ENCODE results near the gene AHCY. TPM values are rescaled to one million over a fixed set of nuclear protein-coding genes. Genes with fewer than 3 reads are reported as not detected.
"Not testable (repeated sequence)": the region's sequence is repeated elsewhere in the genome, so short reads cannot be mapped to it uniquely, and the experiment has no call there.

The AHCY gene
- polyA plus RNA-seq, 1 donor, result 161 TPM

DNA sequence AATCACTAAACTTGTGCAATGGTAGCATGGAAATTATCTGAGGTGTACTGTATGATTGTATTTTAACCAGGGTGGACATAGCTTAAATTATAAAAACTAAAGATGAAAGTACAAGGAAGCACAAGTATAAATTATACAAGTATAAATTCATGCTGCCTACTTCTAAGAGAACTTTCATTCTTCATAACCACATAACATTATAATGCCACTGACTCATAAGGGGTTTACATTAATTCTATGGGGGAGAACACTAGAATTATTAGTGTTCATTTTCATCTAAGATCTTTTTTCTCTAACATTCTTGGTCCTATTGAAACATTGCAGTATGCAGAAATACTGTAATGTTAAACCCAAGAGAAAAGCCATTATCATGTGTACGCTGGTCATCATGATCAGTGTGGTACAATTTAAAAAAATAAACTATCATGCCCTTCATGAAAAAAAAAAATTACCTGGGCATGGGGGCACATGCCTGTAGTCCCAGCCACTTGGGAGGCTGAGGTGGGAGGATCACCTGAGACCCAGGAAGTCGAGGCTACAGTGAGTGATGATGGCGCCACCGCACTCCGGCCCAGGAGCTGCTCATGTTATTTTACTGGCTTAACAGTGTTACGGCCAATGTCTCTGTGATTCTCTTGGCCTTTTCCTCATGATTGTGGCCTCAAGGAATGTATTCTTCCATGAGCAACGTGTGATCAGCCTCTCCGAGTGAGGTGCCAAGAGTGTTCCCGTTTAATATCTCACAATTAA, 25.9 kb upstream of the AHCY start:
- no peaks in the 10 kb centered on the region for H3K27me3 ChIP-seq (ENCODE audit: control insufficient read depth, insufficient read depth, low read length)
- H3K4me1 ChIP-seq (ENCODE audit: control insufficient read depth, insufficient read depth, low read length), result peaks cover 18% of the 10 kb centered on the region
- 100% methylated on average over 2 of the region's 9 CpGs for WGBS (ENCODE audit: insufficient coverage, low lambda C conversion rate)
- no peaks in the 10 kb centered on the region for H3K36me3 ChIP-seq (ENCODE audit: control insufficient read depth, insufficient read depth, low read length)
- DNase-seq, result no peak
- H3K4me3 ChIP-seq (ENCODE audit: low read length), result no peak overlapping the region
- no peaks in the 10 kb centered on the region for H3K9me3 ChIP-seq (ENCODE audit: control insufficient read depth, low read depth, low read length)
- no peak overlapping the region for H3K27ac ChIP-seq (ENCODE audit: low read length)

DNA sequence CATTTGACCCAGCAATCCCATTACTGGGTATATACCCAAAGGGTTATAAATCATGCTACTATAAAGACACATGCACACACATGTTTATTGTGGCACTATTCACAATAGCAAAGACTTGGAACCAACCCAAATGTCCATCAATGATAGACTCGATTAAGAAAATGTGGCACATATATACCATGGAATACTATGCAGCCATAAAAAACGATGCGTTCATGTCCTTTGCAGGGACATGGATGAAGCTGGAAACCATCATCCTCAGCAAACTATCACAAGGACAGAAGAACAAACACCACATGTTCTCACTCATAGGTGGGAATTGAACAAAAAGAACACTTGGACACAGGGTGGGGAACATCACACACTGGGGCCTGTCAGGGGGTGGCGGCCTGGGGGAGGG, 25.1 kb upstream of the AHCY start:
- H3K27me3 ChIP-seq (ENCODE audit: control insufficient read depth, insufficient read depth, low read length); H3K27ac ChIP-seq (ENCODE audit: low read length); H3K9me3 ChIP-seq (ENCODE audit: control insufficient read depth, low read depth, low read length); DNase-seq; H3K36me3 ChIP-seq (ENCODE audit: control insufficient read depth, insufficient read depth, low read length); H3K4me3 ChIP-seq (ENCODE audit: low read length): not testable (repeated sequence)
- peaks cover 14% of the 10 kb centered on the region for H3K4me1 ChIP-seq (ENCODE audit: control insufficient read depth, insufficient read depth, low read length)
- no CpG with 5 or more reads among the region's 4 CpGs for WGBS (ENCODE audit: insufficient coverage, low lambda C conversion rate)

DNA sequence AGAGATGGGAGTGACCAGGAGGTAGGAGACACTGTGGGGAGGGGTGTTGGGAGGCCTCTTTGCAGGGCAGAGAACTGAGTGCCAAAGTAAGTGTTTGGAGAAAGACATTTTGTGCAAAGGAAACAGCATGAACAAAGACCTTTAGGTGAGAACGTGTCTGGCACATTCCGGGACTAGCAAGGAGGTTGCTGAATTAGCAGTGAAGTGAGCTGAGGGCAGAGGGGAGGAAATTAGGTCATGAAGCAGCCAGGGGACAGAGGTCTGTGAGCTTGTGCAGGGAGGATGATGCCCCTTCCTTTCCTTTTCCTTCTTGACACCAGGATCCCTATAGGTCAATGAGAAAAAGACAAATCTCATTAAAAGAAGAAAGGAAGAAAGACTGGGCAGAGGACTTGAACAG, 21.4 kb upstream of the AHCY start:
- no peaks in the 10 kb centered on the region for H3K36me3 ChIP-seq (ENCODE audit: control insufficient read depth, insufficient read depth, low read length)
- no peak for DNase-seq
- no peaks in the 10 kb centered on the region for H3K27me3 ChIP-seq (ENCODE audit: control insufficient read depth, insufficient read depth, low read length)
- WGBS (ENCODE audit: insufficient coverage, low lambda C conversion rate), result 27% methylated on average over 2 of the region's 2 CpGs
- no peaks in the 10 kb centered on the region for H3K9me3 ChIP-seq (ENCODE audit: control insufficient read depth, low read depth, low read length)
- no peak overlapping the region for H3K27ac ChIP-seq (ENCODE audit: low read length)
- H3K4me1 ChIP-seq (ENCODE audit: control insufficient read depth, insufficient read depth, low read length), result peaks cover 3% of the 10 kb centered on the region
- H3K4me3 ChIP-seq (ENCODE audit: low read length), result no peak overlapping the region

GRCh38 chr20:34322267-34323105, 19.3 kb upstream of the AHCY start:
- 100% methylated on average over 1 of the region's 9 CpGs for WGBS (ENCODE audit: insufficient coverage, low lambda C conversion rate)
- Histone ChIP-seq H3K27me3 (ENCODE audit: control insufficient read depth, insufficient read depth, low read length) (no peaks in the 10 kb centered on the region), H3K27ac (ENCODE audit: low read length) (no peak overlapping the region), H3K4me3 (ENCODE audit: low read length) (no peak overlapping the region), H3K9me3 (ENCODE audit: control insufficient read depth, low read depth, low read length) (no peaks in the 10 kb centered on the region), H3K36me3 (ENCODE audit: control insufficient read depth, insufficient read depth, low read length) (no peaks in the 10 kb centered on the region), H3K4me1 (ENCODE audit: control insufficient read depth, insufficient read depth, low read length) (peaks cover 3% of the 10 kb centered on the region)
- DNase-seq, result no peak

GRCh38 chr20:34320861-34321260, 17.7 kb upstream of the AHCY start:
- H3K27ac ChIP-seq (ENCODE audit: low read length), result no peak overlapping the region
- H3K27me3 ChIP-seq (ENCODE audit: control insufficient read depth, insufficient read depth, low read length), result no peaks in the 10 kb centered on the region
- no CpG with 5 or more reads among the region's 3 CpGs for WGBS (ENCODE audit: insufficient coverage, low lambda C conversion rate)
- no peaks in the 10 kb centered on the region for H3K9me3 ChIP-seq (ENCODE audit: control insufficient read depth, low read depth, low read length)
- no peak overlapping the region for H3K4me3 ChIP-seq (ENCODE audit: low read length)
- DNase-seq, result no peak
- no peaks in the 10 kb centered on the region for H3K36me3 ChIP-seq (ENCODE audit: control insufficient read depth, insufficient read depth, low read length)
- peaks cover 3% of the 10 kb centered on the region for H3K4me1 ChIP-seq (ENCODE audit: control insufficient read depth, insufficient read depth, low read length)

DNA sequence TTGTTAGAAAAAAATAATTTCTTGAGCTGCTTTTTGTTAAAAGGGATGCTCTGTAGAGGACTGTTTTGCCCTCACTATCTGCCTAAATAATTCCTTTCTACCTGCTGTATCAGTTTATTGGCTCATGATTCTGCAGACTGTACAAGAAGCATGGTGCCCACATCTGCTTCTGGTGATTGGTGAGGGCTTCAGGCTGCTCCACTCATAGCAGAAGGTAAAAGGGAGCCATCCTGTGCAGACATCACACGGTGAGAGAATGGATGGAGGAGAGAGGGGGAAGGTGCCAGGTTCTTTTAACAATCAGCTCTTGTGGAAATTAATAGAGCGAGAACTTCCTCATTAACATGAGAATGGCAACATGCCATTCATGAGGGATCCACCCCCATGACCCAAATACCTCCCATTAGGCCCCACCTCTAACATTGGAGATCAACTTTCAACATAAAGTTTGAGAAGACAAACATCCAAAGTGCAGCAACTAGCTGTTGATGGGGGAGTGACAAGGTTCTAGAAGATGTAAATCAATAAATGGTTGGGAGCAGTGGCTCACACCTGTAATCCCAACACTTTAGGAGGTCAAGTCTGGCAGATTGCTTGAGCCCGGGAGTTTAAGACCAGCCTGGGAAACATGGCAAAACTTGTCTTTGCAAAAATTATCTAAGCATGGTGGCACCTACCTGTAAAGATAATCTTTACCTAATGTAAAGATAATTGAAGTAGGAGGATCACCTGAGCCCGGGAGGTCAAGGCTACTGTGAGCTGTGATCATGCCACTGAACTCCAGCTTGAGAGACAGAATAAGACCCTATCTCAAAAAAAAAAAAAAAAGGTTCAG, 15.7 kb upstream of the AHCY start:
- H3K4me1 ChIP-seq (ENCODE audit: control insufficient read depth, insufficient read depth, low read length), result no peaks in the 10 kb centered on the region
- H3K9me3 ChIP-seq (ENCODE audit: control insufficient read depth, low read depth, low read length), result no peaks in the 10 kb centered on the region
- H3K4me3 ChIP-seq (ENCODE audit: low read length), result no peak overlapping the region
- H3K27me3 ChIP-seq (ENCODE audit: control insufficient read depth, insufficient read depth, low read length), result no peaks in the 10 kb centered on the region
- H3K27ac ChIP-seq (ENCODE audit: low read length), result no peak overlapping the region
- DNase-seq, result no peak
- no CpG with 5 or more reads among the region's 4 CpGs for WGBS (ENCODE audit: insufficient coverage, low lambda C conversion rate)
- no peaks in the 10 kb centered on the region for H3K36me3 ChIP-seq (ENCODE audit: control insufficient read depth, insufficient read depth, low read length)

- DNase-seq, result no peak
- no peak overlapping the region for H3K27ac ChIP-seq (ENCODE audit: low read length)
- no CpG with 5 or more reads among the region's 6 CpGs for WGBS (ENCODE audit: insufficient coverage, low lambda C conversion rate)
- H3K4me3 ChIP-seq (ENCODE audit: low read length), result no peak overlapping the region
- H3K4me1 ChIP-seq (ENCODE audit: control insufficient read depth, insufficient read depth, low read length), result peaks cover 11% of the 10 kb centered on the region
- no peaks in the 10 kb centered on the region for H3K9me3 ChIP-seq (ENCODE audit: control insufficient read depth, low read depth, low read length)
- H3K36me3 ChIP-seq (ENCODE audit: control insufficient read depth, insufficient read depth, low read length), result no peaks in the 10 kb centered on the region
- H3K27me3 ChIP-seq (ENCODE audit: control insufficient read depth, insufficient read depth, low read length), result peaks cover 4% of the 10 kb centered on the region
Measured at GRCh38 chr20:34316196-34316814, 13.2 kb upstream of the AHCY start.

DNA sequence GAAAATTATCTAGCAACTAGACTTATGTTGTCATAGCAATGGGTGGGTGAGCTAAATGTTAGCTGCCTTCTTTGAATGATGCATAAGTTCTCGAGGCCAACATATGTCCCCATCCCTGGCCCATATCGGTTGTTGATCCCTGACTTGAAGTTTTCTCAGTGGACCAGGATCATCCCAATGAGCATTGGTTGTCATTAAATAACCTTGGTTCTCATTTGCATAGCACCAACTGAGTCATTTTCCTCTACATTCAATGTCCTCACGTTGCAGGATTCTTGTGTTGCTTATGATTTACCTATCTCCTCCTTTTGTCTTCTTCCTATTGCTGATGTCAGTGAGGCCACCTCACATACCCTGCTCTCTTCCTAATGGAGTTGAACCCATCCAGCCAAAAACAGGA, 12.1 kb upstream of the AHCY start:
- H3K4me3 ChIP-seq (ENCODE audit: low read length), result no peak overlapping the region
- no peak overlapping the region for H3K27ac ChIP-seq (ENCODE audit: low read length)
- H3K4me1 ChIP-seq (ENCODE audit: control insufficient read depth, insufficient read depth, low read length), result peaks cover 22% of the 10 kb centered on the region
- peaks cover 4% of the 10 kb centered on the region for H3K27me3 ChIP-seq (ENCODE audit: control insufficient read depth, insufficient read depth, low read length)
- no peaks in the 10 kb centered on the region for H3K9me3 ChIP-seq (ENCODE audit: control insufficient read depth, low read depth, low read length)
- no CpG with 5 or more reads among the region's 3 CpGs for WGBS (ENCODE audit: insufficient coverage, low lambda C conversion rate)
- H3K36me3 ChIP-seq (ENCODE audit: control insufficient read depth, insufficient read depth, low read length), result no peaks in the 10 kb centered on the region
- DNase-seq, result no peak

GRCh38 chr20:34312544-34313217, 9.5 kb upstream of the AHCY start:
- DNase-seq, result peak; percentile 87 to 89
- peak overlapping the region; percentile 60 for H3K27ac ChIP-seq (ENCODE audit: low read length)
- H3K36me3 ChIP-seq (ENCODE audit: control insufficient read depth, insufficient read depth, low read length), result no peaks in the 10 kb centered on the region
- H3K9me3 ChIP-seq (ENCODE audit: control insufficient read depth, low read depth, low read length), result no peaks in the 10 kb centered on the region
- H3K4me3 ChIP-seq (ENCODE audit: low read length), result peak overlapping the region; percentile 21
- H3K4me1 ChIP-seq (ENCODE audit: control insufficient read depth, insufficient read depth, low read length), result peaks cover 30% of the 10 kb centered on the region
- peaks cover 4% of the 10 kb centered on the region for H3K27me3 ChIP-seq (ENCODE audit: control insufficient read depth, insufficient read depth, low read length)
- no CpG with 5 or more reads among the region's 14 CpGs for WGBS (ENCODE audit: insufficient coverage, low lambda C conversion rate)

Measured in large intestine (tissue), 3 donors.